Measurements from ENCODE around the gene CUL4B. TPM values are rescaled to one million over a fixed set of nuclear protein-coding genes. Genes with fewer than 3 reads are reported as not detected.
"Not testable (repeated sequence)": the region's sequence is repeated elsewhere in the genome, so short reads cannot be mapped to it uniquely, and the experiment has no call there.

Gene CUL4B
- polyA plus RNA-seq = 37.9 TPM
- long read RNA-seq, donor 1, full-length matches to known transcripts = 3 of 3 reads
- long read RNA-seq, donor 1, partial matches to known transcripts = 0 of 3 reads
- long read RNA-seq, donor 1, other reads (novel, unspliced or antisense) = 0 of 3 reads
- long read RNA-seq, donor 2, full-length matches to known transcripts = 1 of 1 reads
- long read RNA-seq, donor 2, partial matches to known transcripts = 0 of 1 reads
- long read RNA-seq, donor 2, other reads (novel, unspliced or antisense) = 0 of 1 reads
- long read RNA-seq, donor 3, full-length matches to known transcripts = 2 of 7 reads
- long read RNA-seq, donor 3, partial matches to known transcripts = 5 of 7 reads
- long read RNA-seq, donor 3, other reads (novel, unspliced or antisense) = 0 of 7 reads
- long read RNA-seq, donor 4 = 0 reads
- long read RNA-seq, donor 5, full-length matches to known transcripts = 3 of 47 reads
- long read RNA-seq, donor 5, partial matches to known transcripts = 5 of 47 reads
- long read RNA-seq, donor 5, other reads (novel, unspliced or antisense) = 39 of 47 reads
- long read RNA-seq, donor 6, full-length matches to known transcripts = 3 of 147 reads
- long read RNA-seq, donor 6, partial matches to known transcripts = 75 of 147 reads
- long read RNA-seq, donor 6, other reads (novel, unspliced or antisense) = 69 of 147 reads
- long read RNA-seq, donor 7, partial matches to known transcripts = 41 of 83 reads
- long read RNA-seq, donor 7, other reads (novel, unspliced or antisense) = 41 of 83 reads
- long read RNA-seq, donor 8, full-length matches to known transcripts = 4 of 4 reads
- long read RNA-seq, donor 8, partial matches to known transcripts = 0 of 4 reads
- long read RNA-seq, donor 8, other reads (novel, unspliced or antisense) = 0 of 4 reads
- long read RNA-seq, donor 9, full-length matches to known transcripts = 1 of 1 reads
- long read RNA-seq, donor 9, partial matches to known transcripts = 0 of 1 reads
- long read RNA-seq, donor 9, other reads (novel, unspliced or antisense) = 0 of 1 reads
- long read RNA-seq, donor 10, full-length matches to known transcripts = 4 of 4 reads
- long read RNA-seq, donor 10, partial matches to known transcripts = 0 of 4 reads
- long read RNA-seq, donor 10, other reads (novel, unspliced or antisense) = 0 of 4 reads
- long read RNA-seq, donor 11, full-length matches to known transcripts = 5 of 91 reads
- long read RNA-seq, donor 11, partial matches to known transcripts = 40 of 91 reads
- long read RNA-seq, donor 11, other reads (novel, unspliced or antisense) = 46 of 91 reads

DNA sequence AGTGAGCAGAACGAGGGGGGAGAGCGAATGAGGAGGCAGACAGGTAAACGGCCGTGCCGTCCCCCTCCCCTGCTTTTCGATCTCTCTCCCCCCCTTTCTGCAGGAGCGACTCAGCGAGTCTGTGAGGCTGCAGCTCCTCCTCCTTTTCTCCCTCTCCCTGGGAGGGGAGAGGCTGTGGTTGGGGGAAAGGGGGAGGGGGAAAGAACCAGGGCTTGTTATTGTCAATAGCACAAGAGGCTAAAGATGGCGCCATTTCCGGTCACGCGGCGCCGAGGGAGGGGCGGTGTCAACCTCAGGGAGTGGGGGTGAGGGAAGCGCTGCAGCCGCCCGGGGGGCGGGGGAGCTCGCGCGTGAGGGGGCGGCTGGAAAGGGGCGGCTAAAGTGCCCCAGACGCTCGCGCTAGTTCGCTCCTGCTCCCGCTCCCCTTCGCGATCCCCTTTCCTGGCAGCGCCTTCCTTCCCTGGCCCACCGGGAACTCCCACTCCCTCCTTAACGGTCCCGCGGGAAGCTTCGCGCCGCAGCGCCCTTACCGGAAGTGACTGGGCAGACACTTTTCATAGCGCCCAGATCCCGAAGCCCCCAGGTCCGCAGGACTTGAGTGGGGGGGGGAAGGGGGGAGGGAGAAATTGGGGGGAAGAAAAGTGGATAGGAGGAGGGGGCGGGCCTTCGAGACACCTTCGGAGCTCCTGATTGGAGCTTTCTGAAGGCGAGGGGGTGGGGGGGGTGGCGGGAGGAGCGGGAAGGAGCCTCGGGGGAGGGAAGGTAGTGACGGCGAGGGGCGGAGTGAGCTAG is at the start of gene CUL4B:
TSS of gene CUL4B (minus strand) at position 121 of the 792 bp plus-strand sequence. CDS start 324 bp downstream, outside the sequence.
- peaks cover 15% of the 10 kb centered on the region for H3K4me1 ChIP-seq (ENCODE audit: control insufficient read depth, insufficient read depth, low read length)
- no CpG with 5 or more reads among the region's 54 CpGs for WGBS (ENCODE audit: insufficient coverage, low lambda C conversion rate)

DNA sequence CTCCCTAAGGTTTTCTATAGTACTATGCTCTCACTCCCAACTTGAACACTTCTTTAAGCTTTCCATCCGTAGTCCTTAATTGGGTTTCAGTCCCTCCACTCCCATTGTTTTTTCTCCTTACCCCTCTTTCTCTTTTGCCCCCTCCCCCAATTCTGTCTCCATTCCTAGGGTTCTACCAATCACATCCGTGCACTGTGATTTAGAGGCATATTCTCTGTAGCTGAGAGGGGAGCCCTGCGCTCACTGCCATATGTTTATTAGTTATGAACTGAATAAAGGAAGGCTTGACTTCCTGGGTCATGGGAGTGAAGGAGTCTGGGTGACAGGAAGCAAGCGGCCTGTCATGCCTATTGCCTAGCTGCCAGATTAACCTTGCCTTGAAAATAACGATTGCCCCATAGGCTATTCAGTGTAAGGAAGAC is 43.6 kb upstream of the CUL4B start:
- WGBS (ENCODE audit: insufficient coverage, low lambda C conversion rate) = no CpG with 5 or more reads among the region's 5 CpGs
- no peaks in the 10 kb centered on the region for H3K27me3 ChIP-seq (ENCODE audit: control insufficient read depth, insufficient read depth, low read length)

More for the DNA sequence above, at the start of gene CUL4B:
- DNase-seq = peak; percentile 93 to 94
- Histone ChIP-seq H3K36me3 (ENCODE audit: control insufficient read depth, insufficient read depth, low read length) (peaks cover 5% of the 10 kb centered on the region), H3K27ac (ENCODE audit: low read length) (peak within 1 kb of the TSS; percentile 100), H3K4me3 (ENCODE audit: low read length) (peak within 1 kb of the TSS; percentile 68), H3K27me3 (ENCODE audit: control insufficient read depth, insufficient read depth, low read length) (no peaks in the 10 kb centered on the region), H3K9me3 (ENCODE audit: control insufficient read depth, low read depth, low read length) (no peaks in the 10 kb centered on the region)

GRCh38 chrX:120603707-120604360 is 43.1 kb upstream of the CUL4B start, which contains the start of gene MCTS1:
MCTS1 (plus strand) TSS chrX:120604101; CDS start chrX:120604237, 136 bp downstream.
- Histone ChIP-seq H3K9me3 (ENCODE audit: control insufficient read depth, low read depth, low read length) (no peaks in the 10 kb centered on the region), H3K4me3 (ENCODE audit: low read length) (peak within 1 kb of the TSS; percentile 74), H3K27ac (ENCODE audit: low read length) (peak within 1 kb of the TSS; percentile 98), H3K36me3 (ENCODE audit: control insufficient read depth, insufficient read depth, low read length) (peaks cover 2% of the 10 kb centered on the region), H3K27me3 (ENCODE audit: control insufficient read depth, insufficient read depth, low read length) (no peaks in the 10 kb centered on the region), H3K4me1 (ENCODE audit: control insufficient read depth, insufficient read depth, low read length) (no peaks in the 10 kb centered on the region)
- WGBS (ENCODE audit: insufficient coverage, low lambda C conversion rate) = no CpG with 5 or more reads among the region's 31 CpGs
- DNase-seq = peak; percentile 91 to 95

More for the DNA sequence above, 43.6 kb upstream of the CUL4B start:
- DNase-seq = peak; percentile 9 to 51
- H3K36me3 ChIP-seq (ENCODE audit: control insufficient read depth, insufficient read depth, low read length) = peaks cover 2% of the 10 kb centered on the region
- no peaks in the 10 kb centered on the region for H3K9me3 ChIP-seq (ENCODE audit: control insufficient read depth, low read depth, low read length)
- no peaks in the 10 kb centered on the region for H3K4me1 ChIP-seq (ENCODE audit: control insufficient read depth, insufficient read depth, low read length)
- H3K4me3 ChIP-seq (ENCODE audit: low read length) = peak overlapping the region; percentile 74
- H3K27ac ChIP-seq (ENCODE audit: low read length) = peak overlapping the region; percentile 98

DNA sequence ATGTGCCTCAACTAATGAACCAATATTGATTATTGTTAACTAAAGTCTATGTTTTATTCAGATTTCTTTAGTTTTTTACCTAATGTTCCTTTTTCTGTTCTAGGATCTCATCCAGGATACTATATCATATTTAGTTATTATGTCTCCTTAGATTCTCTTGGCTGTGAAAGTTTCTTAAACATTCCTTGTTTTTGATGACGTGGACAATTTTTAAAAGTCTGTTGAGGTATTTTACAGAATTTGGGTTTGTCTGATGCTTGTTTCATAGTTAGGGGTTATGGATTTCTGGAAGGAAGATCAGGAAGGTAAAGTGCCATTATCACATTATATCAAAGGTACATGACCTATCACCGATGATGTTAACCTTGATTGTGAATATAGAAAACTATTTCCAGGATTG is 24.9 kb upstream of the CUL4B start:
- no peaks in the 10 kb centered on the region for H3K4me1 ChIP-seq (ENCODE audit: control insufficient read depth, insufficient read depth, low read length)
- no peaks in the 10 kb centered on the region for H3K36me3 ChIP-seq (ENCODE audit: control insufficient read depth, insufficient read depth, low read length)
- no peak for DNase-seq
- no peaks in the 10 kb centered on the region for H3K9me3 ChIP-seq (ENCODE audit: control insufficient read depth, low read depth, low read length)
- no peak overlapping the region for H3K4me3 ChIP-seq (ENCODE audit: low read length)
- 100% methylated on average over 1 of the region's 2 CpGs for WGBS (ENCODE audit: insufficient coverage, low lambda C conversion rate)
- H3K27me3 ChIP-seq (ENCODE audit: control insufficient read depth, insufficient read depth, low read length) = no peaks in the 10 kb centered on the region
- H3K27ac ChIP-seq (ENCODE audit: low read length) = no peak overlapping the region

GRCh38 chrX:120575379-120576114 is 14.8 kb upstream of the CUL4B start:
- Histone ChIP-seq H3K36me3 (ENCODE audit: control insufficient read depth, insufficient read depth, low read length) (no peaks in the 10 kb centered on the region), H3K4me3 (ENCODE audit: low read length) (no peak overlapping the region), H3K27me3 (ENCODE audit: control insufficient read depth, insufficient read depth, low read length) (no peaks in the 10 kb centered on the region), H3K4me1 (ENCODE audit: control insufficient read depth, insufficient read depth, low read length) (no peaks in the 10 kb centered on the region), H3K27ac (ENCODE audit: low read length) (no peak overlapping the region), H3K9me3 (ENCODE audit: control insufficient read depth, low read depth, low read length) (no peaks in the 10 kb centered on the region)
- DNase-seq = no peak
- WGBS (ENCODE audit: insufficient coverage, low lambda C conversion rate) = no CpG with 5 or more reads among the region's 18 CpGs

- not testable (repeated sequence) for H3K27ac ChIP-seq (ENCODE audit: low read length); H3K4me1 ChIP-seq (ENCODE audit: control insufficient read depth, insufficient read depth, low read length); H3K4me3 ChIP-seq (ENCODE audit: low read length); DNase-seq; H3K9me3 ChIP-seq (ENCODE audit: control insufficient read depth, low read depth, low read length); H3K36me3 ChIP-seq (ENCODE audit: control insufficient read depth, insufficient read depth, low read length); H3K27me3 ChIP-seq (ENCODE audit: control insufficient read depth, insufficient read depth, low read length)
- no CpG with 5 or more reads among the region's 13 CpGs for WGBS (ENCODE audit: insufficient coverage, low lambda C conversion rate)
Observed at GRCh38 chrX:120573806-120574205, 13.0 kb upstream of the CUL4B start.

GRCh38 chrX:120570011-120570600 is 9.3 kb upstream of the CUL4B start:
- Histone ChIP-seq H3K9me3 (ENCODE audit: control insufficient read depth, low read depth, low read length) (no peaks in the 10 kb centered on the region), H3K27me3 (ENCODE audit: control insufficient read depth, insufficient read depth, low read length) (no peaks in the 10 kb centered on the region), H3K27ac (ENCODE audit: low read length) (no peak overlapping the region), H3K4me3 (ENCODE audit: low read length) (no peak overlapping the region), H3K4me1 (ENCODE audit: control insufficient read depth, insufficient read depth, low read length) (no peaks in the 10 kb centered on the region), H3K36me3 (ENCODE audit: control insufficient read depth, insufficient read depth, low read length) (no peaks in the 10 kb centered on the region)
- no CpG with 5 or more reads among the region's 3 CpGs for WGBS (ENCODE audit: insufficient coverage, low lambda C conversion rate)
- DNase-seq = no peak

DNA sequence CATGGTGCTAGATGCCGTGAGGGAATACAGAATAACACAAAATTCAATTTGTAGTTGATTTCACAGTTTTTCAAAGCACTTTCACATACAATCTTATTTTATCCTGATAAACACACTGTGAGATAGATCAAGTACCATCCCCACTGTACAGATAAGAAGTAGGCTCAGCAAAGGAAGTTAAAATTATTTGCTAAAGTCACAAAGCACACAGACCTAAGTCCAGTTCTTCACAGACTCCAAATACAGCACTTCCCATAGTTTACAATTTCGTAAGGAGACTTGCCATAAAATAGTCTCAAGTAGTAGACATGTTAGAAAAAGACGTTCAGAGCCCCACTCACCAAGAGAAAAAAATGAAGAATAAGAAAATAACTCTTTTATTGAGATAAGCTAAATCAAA is 7.8 kb upstream of the CUL4B start:
- Histone ChIP-seq H3K9me3 (ENCODE audit: control insufficient read depth, low read depth, low read length) (no peaks in the 10 kb centered on the region), H3K27ac (ENCODE audit: low read length) (peak overlapping the region; percentile 27), H3K36me3 (ENCODE audit: control insufficient read depth, insufficient read depth, low read length) (no peaks in the 10 kb centered on the region), H3K4me3 (ENCODE audit: low read length) (no peak overlapping the region), H3K4me1 (ENCODE audit: control insufficient read depth, insufficient read depth, low read length) (peaks cover 2% of the 10 kb centered on the region), H3K27me3 (ENCODE audit: control insufficient read depth, insufficient read depth, low read length) (no peaks in the 10 kb centered on the region)
- WGBS (ENCODE audit: insufficient coverage, low lambda C conversion rate) = 88% methylated on average over 1 of the region's 3 CpGs
- peak in 1 of 2 donors; percentile 8 for DNase-seq

All from large intestine (tissue), 12 donors.